K562 (cell line): ENCODE results near the gene RALGPS1.

ENCODE experiments used
- ETV6 ChIP-seq, 3 experiments: fragments of 150-350 bp in 1 of 3; sonication (generic) in 1 of 3; formaldehyde crosslinking in 1 of 3; IDR thresholded peaks; 2 replicates each; pipeline versions ENCODE4 v1.6.1 to v1.8.0; 2014 to 2022; ENCODE audit warnings: borderline replicate concordance in 2 of 3, low read depth in 2 of 3, antibody characterized with exemption in 1 of 3, low read length in 1 of 3, mild to moderate bottlenecking in 1 of 3, missing genetic modification reagents in 1 of 3
- HNRNPK ChIP-seq: fragments of 200-400 bp; formaldehyde crosslinking; IDR thresholded peaks from one replicate; pipeline ENCODE4 v1.6.1; 2018; ENCODE audit warnings: mild to moderate bottlenecking, low read depth, low read length; ENCODE audit not compliant: poor library complexity, severe bottlenecking
- POLR2AphosphoS5 ChIP-seq: IDR thresholded peaks from 2 replicates; pipeline ENCODE4 v1.6.1; 2011; ENCODE audit warnings: mild to moderate bottlenecking, low read depth, low read length, moderate library complexity; ENCODE audit not compliant: control insufficient read depth, insufficient read depth
- SMAD2 ChIP-seq: fragments of 150-350 bp; IDR thresholded peaks from 2 replicates; pipeline ENCODE4 v1.6.1; 2014; ENCODE audit warnings: low read depth, mild to moderate bottlenecking, low read length
- TEAD2 ChIP-seq: fragments of 450-650 bp; IDR thresholded peaks from 2 replicates; pipeline ENCODE4 v1.6.1; 2016; ENCODE audit warnings: missing genetic modification characterization, control low read depth, missing compliant biosample characterization
- TF ChIP-seq, protein P1 (sequence below): fragments of 250-450 bp; sonication (Bioruptor Pico); IDR thresholded peaks from 2 replicates; pipeline ENCODE4 v1.4.0; 2020; ENCODE audit warnings: mild to moderate bottlenecking, moderate library complexity
- TF ChIP-seq, protein P2 (sequence below): sonication (generic); formaldehyde crosslinking; IDR thresholded peaks from 2 replicates; pipeline ENCODE4 v1.9.0; 2022; ENCODE audit warnings: mild to moderate bottlenecking, missing genetic modification reagents
- TF ChIP-seq, protein P3 (sequence below), 2 experiments: fragments of 450-650 bp; IDR thresholded peaks; 2 replicates each; pipeline ENCODE4 v1.6.1; 2016; ENCODE audit warnings: mild to moderate bottlenecking in 2 of 2, borderline replicate concordance in 1 of 2, low read depth in 1 of 2, moderate library complexity in 1 of 2

DNA sequence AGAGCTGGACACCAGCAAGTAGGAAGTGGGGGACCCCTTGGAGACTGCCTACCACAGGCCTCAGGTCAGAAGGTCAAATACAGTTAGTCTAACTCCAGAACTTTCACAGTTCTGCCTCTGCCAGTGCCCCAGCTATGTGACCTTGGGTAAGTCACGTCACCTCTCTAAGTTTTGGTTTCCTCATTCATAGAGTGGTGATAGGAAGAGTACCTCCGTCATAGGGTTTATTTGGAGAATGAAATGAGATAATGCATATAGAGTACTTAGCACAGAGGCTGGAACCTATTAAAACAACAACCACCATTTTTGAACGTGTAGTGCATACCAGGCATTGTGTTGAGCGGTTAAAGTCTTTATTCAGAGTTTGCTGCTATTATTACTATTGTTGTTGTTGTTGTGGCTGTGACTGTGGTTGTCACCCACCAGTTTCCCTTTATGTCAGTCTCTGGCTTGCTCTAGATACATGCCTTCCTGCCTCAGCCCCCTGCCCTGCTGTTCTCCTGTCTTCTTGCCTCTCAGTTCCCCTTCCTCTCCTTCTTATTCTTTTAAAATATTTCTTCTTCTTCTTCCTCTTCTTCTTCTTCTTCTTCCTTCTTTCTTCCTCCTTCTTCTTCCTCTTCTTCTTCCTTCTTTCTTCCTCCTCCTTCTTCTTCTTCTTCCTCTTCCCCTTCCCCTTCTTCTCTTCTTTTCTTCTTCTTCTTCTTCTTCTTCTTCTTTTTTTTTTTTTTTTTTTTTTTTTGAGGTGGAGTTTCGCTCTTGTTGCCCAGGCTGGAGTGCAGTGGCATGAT, 67.8 kb downstream of the RALGPS1 start:
- no peak for TF ChIP-seq POLR2AphosphoS5
- TF ChIP-seq, protein P1, sequence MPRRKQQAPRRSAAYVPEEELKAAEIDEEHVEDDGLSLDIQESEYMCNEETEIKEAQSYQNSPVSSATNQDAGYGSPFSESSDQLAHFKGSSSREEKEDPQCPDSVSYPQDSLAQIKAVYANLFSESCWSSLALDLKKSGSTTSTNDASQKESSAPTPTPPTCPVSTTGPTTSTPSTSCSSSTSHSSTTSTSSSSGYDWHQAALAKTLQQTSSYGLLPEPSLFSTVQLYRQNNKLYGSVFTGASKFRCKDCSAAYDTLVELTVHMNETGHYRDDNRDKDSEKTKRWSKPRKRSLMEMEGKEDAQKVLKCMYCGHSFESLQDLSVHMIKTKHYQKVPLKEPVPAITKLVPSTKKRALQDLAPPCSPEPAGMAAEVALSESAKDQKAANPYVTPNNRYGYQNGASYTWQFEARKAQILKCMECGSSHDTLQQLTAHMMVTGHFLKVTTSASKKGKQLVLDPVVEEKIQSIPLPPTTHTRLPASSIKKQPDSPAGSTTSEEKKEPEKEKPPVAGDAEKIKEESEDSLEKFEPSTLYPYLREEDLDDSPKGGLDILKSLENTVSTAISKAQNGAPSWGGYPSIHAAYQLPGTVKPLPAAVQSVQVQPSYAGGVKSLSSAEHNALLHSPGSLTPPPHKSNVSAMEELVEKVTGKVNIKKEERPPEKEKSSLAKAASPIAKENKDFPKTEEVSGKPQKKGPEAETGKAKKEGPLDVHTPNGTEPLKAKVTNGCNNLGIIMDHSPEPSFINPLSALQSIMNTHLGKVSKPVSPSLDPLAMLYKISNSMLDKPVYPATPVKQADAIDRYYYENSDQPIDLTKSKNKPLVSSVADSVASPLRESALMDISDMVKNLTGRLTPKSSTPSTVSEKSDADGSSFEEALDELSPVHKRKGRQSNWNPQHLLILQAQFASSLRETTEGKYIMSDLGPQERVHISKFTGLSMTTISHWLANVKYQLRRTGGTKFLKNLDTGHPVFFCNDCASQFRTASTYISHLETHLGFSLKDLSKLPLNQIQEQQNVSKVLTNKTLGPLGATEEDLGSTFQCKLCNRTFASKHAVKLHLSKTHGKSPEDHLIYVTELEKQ (CRISPR knock-in tag) = no peak
- TF ChIP-seq, protein P2, sequence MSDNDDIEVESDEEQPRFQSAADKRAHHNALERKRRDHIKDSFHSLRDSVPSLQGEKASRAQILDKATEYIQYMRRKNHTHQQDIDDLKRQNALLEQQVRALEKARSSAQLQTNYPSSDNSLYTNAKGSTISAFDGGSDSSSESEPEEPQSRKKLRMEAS = no peak
- TF ChIP-seq TEAD2 (tag) = no peak
- TF ChIP-seq ETV6 (IDR thresholded peaks at IDR 0.05; ENCODE audit: borderline replicate concordance in 1 of 2, low read depth in 2 of 2, low read length in 1 of 2) = no peak
- TF ChIP-seq ETV6 (CRISPR knock-in tag; IDR thresholded peaks at IDR 0.05; ENCODE audit: borderline replicate concordance) = no peak
- no peak for TF ChIP-seq SMAD2
- no peak for TF ChIP-seq HNRNPK
- TF ChIP-seq, protein P3, sequence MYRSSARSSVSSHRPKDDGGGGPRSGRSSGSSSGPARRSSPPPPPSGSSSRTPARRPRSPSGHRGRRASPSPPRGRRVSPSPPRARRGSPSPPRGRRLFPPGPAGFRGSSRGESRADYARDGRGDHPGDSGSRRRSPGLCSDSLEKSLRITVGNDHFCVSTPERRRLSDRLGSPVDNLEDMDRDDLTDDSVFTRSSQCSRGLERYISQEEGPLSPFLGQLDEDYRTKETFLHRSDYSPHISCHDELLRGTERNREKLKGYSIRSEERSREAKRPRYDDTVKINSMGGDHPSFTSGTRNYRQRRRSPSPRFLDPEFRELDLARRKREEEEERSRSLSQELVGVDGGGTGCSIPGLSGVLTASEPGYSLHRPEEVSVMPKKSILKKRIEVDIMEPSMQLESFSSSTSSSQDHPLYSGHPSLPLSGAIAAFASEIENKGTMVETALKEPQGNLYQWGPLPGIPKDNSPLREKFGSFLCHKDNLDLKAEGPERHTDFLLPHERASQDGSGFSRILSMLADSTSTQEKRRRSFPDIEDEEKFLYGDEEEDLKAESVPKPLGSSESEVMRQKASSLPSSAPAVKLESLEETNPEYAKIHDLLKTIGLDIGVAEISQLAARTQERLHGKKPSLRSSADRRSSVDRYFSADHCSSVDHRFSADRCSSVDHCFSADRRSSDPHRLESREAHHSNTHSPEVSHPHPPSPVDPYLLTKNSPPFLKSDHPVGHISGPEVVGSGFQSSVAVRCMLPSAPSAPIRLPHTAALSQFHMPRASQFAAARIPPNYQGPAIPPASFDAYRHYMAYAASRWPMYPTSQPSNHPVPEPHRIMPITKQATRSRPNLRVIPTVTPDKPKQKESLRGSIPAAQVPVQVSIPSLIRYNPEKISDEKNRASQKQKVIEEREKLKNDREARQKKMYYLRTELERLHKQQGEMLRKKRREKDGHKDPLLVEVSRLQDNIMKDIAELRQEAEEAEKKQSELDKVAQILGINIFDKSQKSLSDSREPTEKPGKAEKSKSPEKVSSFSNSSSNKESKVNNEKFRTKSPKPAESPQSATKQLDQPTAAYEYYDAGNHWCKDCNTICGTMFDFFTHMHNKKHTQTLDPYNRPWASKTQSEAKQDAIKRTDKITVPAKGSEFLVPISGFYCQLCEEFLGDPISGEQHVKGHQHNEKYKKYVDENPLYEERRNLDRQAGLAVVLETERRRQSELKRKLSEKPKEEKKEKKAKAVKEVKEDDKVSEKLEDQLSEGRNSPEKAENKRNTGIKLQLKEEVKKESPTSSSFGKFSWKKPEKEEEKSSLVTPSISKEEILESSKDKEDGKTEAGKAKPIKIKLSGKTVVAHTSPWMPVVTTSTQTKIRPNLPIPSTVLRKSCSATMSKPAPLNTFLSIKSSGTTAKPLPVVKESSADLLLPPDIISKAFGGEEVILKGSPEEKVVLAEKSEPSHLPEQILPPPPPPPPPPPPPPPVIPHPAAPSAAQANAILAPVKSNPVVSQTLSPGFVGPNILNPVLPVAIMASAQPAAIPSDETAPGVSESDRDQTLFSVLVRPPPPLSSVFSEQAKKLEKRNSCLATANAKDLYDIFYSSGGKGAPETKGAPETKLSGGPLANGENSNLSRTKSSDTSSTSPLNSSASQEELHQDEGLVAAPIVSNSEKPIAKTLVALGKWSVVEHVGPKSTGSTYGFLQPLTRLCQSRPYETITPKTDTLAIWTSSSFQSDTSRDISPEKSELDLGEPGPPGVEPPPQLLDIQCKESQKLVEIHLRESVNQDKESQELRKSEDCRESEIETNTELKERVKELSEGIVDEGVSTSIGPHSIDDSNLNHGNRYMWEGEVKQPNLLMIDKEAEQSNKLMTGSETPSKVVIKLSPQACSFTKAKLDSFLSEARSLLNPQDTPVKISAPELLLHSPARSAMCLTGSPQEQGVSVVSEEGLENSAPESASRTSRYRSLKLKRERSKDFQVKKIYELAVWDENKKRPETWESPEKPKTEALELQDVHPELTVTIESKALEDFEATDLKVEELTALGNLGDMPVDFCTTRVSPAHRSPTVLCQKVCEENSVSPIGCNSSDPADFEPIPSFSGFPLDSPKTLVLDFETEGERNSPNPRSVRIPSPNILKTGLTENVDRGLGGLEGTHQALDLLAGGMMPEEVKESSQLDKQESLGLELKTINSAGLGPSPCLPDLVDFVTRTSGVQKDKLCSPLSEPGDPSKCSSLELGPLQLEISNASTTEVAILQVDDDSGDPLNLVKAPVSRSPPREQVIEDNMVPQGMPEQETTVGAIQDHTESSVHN (IDR thresholded peaks at IDR 0.05; ENCODE audit: borderline replicate concordance in 1 of 2, low read depth in 1 of 2) = no peak
